OCI-LY1 (cell line): ENCODE measurements around the gene TIMM29.

Experiments
- H2AFZ ChIP-seq: fragments of 200-600 bp; sonication (generic), shearing (Covaris generic); 2 replicates; pipeline ENCODE4 v1.6.0; 2014; ENCODE audit warnings: antibody characterized with exemption, mild to moderate bottlenecking, low read length
- H3F3A ChIP-seq: fragments of 200-600 bp; sonication (generic), shearing (Covaris generic); 2 replicates; pipeline ENCODE4 v1.6.0; 2014; ENCODE audit warnings: mild to moderate bottlenecking, antibody characterized with exemption, low read length, moderate library complexity; ENCODE audit not compliant: insufficient read depth
- H3K27ac ChIP-seq: fragments of 200-600 bp; sonication (generic); 2 replicates; pipeline ENCODE4 v1.5.1; 2014; ENCODE audit warnings: low read length, mixed run types, mild to moderate bottlenecking, low read depth; ENCODE audit not compliant: poor library complexity, severe bottlenecking
- H3K27me3 ChIP-seq: fragments of 200-600 bp; sonication (generic); 2 replicates; pipeline ENCODE4 v1.6.0; 2014; ENCODE audit warnings: antibody characterized with exemption, mild to moderate bottlenecking, low read length, moderate library complexity; ENCODE audit not compliant: insufficient read depth
- H3K36me3 ChIP-seq: fragments of 200-600 bp; sonication (generic); 2 replicates; pipeline ENCODE4 v1.6.1; 2014; ENCODE audit warnings: mild to moderate bottlenecking, antibody characterized with exemption, low read length, moderate library complexity, mixed read lengths; ENCODE audit not compliant: insufficient read depth
- H3K4me1 ChIP-seq: fragments of 200-600 bp; sonication (generic); 2 replicates; pipeline ENCODE4 v1.5.1; 2014; ENCODE audit warnings: mild to moderate bottlenecking, low read length, moderate library complexity; ENCODE audit not compliant: insufficient read depth, severe bottlenecking
- H3K4me2 ChIP-seq: fragments of 200-600 bp; sonication (generic), shearing (Covaris generic); 2 replicates; pipeline ENCODE4 v1.6.1; 2014; ENCODE audit warnings: low read length
- H3K4me3 ChIP-seq: fragments of 200-600 bp; sonication (generic); 2 replicates; pipeline ENCODE4 v1.5.1; 2014; ENCODE audit warnings: low read length, low read depth, mild to moderate bottlenecking, mixed read lengths; ENCODE audit not compliant: poor library complexity, severe bottlenecking
- H3K79me2 ChIP-seq: fragments of 200-600 bp; shearing (Covaris generic); 2 replicates; pipeline ENCODE4 v1.6.1; 2016; ENCODE audit warnings: mixed run types, low read length, mixed read lengths; ENCODE audit not compliant: insufficient read depth
- H3K9ac ChIP-seq: fragments of 200-600 bp; sonication (generic), shearing (Covaris generic); 2 replicates; pipeline ENCODE4 v1.6.1; 2014; ENCODE audit warnings: mild to moderate bottlenecking, low read length, mixed read lengths
- H3K9me2 ChIP-seq: fragments of 200-600 bp; sonication (generic), shearing (Covaris generic); 2 replicates; pipeline ENCODE4 v1.6.1; 2014; ENCODE audit warnings: low read depth, mild to moderate bottlenecking, low read length, mixed read lengths
- H3K9me3 ChIP-seq: fragments of 200-600 bp; shearing (Covaris generic); 2 replicates; pipeline ENCODE4 v1.6.1; 2014; ENCODE audit warnings: low read length, mixed read lengths
- H4K20me1 ChIP-seq: fragments of 200-600 bp; sonication (generic), shearing (Covaris generic); 2 replicates; pipeline ENCODE4 v1.6.0; 2016; ENCODE audit warnings: mild to moderate bottlenecking, low read length; ENCODE audit not compliant: insufficient read depth
- CTCF ChIP-seq: fragments of 200-600 bp; sonication (generic), shearing (Covaris generic); IDR thresholded peaks from 2 replicates; pipeline ENCODE4 v1.5.1; 2017; ENCODE audit warnings: mild to moderate bottlenecking, antibody characterized with exemption, low read length, moderate library complexity, mixed read lengths
- EZH2 ChIP-seq: fragments of 200-600 bp; sonication (generic), shearing (Covaris generic); IDR thresholded peaks from 2 replicates; pipeline ENCODE4 v1.8.0; 2017; ENCODE audit warnings: borderline replicate concordance, mixed run types, mild to moderate bottlenecking, antibody characterized with exemption, low read length, moderate library complexity, mixed read lengths

The TIMM29 gene

GRCh38 chr19:10966809-10967208, 38.2 kb downstream of the TIMM29 start:
- Histone ChIP-seq H3K9me2 (no peaks in the 10 kb centered on the region), H3K4me1 (peaks cover 83% of the 10 kb centered on the region), H3K27me3 (no peaks in the 10 kb centered on the region), H3F3A (no peaks in the 10 kb centered on the region), H4K20me1 (no peaks in the 10 kb centered on the region), H3K79me2 (peaks cover 96% of the 10 kb centered on the region), H3K4me2 (peak overlapping the region; percentile 54), H3K36me3 (peaks cover 28% of the 10 kb centered on the region), H3K9ac (peak overlapping the region; percentile 47), H3K9me3 (no peaks in the 10 kb centered on the region), H2AFZ (no peak overlapping the region), H3K27ac (peak overlapping the region; percentile 98), H3K4me3 (peak overlapping the region; percentile 41)
- TF ChIP-seq EZH2 (no peak), CTCF (no peak)

DNA sequence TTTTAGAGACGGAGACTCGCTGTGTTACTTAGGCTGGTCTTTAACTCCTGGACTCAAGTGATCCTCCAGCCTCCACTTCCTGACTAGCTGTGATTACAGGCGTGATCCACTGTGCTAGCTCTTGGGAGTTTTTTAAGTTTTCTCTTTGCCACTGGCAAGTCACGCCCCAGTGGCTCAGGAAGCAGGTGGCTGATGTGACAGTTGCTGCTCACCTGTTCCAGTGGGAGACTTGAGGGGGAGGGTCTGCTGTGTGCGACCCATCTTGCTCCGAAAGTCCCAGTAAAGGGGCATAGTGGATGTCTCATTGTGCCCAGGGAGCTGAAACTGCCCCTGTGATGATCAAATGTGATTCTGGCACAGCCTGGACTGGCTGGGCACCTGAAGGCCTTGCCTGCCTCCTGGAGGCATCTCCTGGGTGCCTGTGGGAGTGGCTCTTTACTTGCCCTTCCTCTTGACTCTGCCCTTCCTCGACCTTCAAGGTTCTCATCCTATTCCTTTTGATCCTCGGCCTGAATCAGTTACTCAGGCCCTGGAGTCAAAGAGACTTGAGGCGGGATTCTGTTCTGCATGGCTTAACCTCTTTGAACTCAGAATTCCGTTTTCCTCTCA, 40.0 kb downstream of the TIMM29 start:
- H3K79me2 ChIP-seq: peaks cover 93% of the 10 kb centered on the region
- no peaks in the 10 kb centered on the region for H3K9me3 ChIP-seq
- no peaks in the 10 kb centered on the region for H3F3A ChIP-seq
- H3K4me3 ChIP-seq: peak overlapping the region; percentile 34
- peak overlapping the region; percentile 98 for H3K27ac ChIP-seq
- TF ChIP-seq EZH2 (no peak), CTCF (no peak; the same call in 1 of the 2 replicates)
- peaks cover 40% of the 10 kb centered on the region for H3K36me3 ChIP-seq
- peaks cover 84% of the 10 kb centered on the region for H3K4me1 ChIP-seq
- no peak overlapping the region for H2AFZ ChIP-seq
- H3K4me2 ChIP-seq: peak overlapping the region; percentile 66
- no peaks in the 10 kb centered on the region for H3K27me3 ChIP-seq
- peak overlapping the region; percentile 69 for H3K9ac ChIP-seq
- no peaks in the 10 kb centered on the region for H4K20me1 ChIP-seq
- H3K9me2 ChIP-seq: no peaks in the 10 kb centered on the region

- Histone ChIP-seq H4K20me1 (no peaks in the 10 kb centered on the region), H3K4me1 (peaks cover 82% of the 10 kb centered on the region), H3K9me3 (no peaks in the 10 kb centered on the region), H3K4me3 (no peak overlapping the region), H3K4me2 (no peak overlapping the region), H3K9me2 (no peaks in the 10 kb centered on the region), H2AFZ (no peak overlapping the region), H3K27ac (peak overlapping the region; percentile 98), H3K36me3 (peaks cover 28% of the 10 kb centered on the region), H3K27me3 (no peaks in the 10 kb centered on the region), H3F3A (no peaks in the 10 kb centered on the region), H3K9ac (no peak overlapping the region), H3K79me2 (peaks cover 91% of the 10 kb centered on the region)
- TF ChIP-seq EZH2: no peak
- TF ChIP-seq CTCF: no peak
Observed at GRCh38 chr19:10971107-10971726, 42.6 kb downstream of the TIMM29 start.
